ENCODE results near the gene ADAMTS17.

DNA sequence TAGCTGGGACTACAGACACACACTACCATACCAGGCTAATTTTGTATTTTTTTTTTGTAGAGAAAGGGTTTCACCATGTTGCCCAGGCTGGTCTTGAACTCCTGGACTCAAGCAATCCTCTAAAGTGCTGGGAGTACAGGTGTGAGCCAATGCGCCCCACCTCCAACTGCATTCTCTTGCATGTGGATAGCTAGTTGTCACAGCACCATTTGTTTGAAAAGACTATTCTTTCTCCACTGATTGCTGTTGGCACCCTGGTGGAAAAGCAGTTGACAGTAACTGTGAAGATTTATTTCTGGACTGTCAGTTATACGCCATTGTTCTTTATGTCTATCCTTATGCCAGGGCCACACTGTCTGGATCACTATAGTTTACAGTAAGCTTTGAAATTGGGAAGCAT lies 303.9 kb downstream of the ADAMTS17 start:
- no peak for TF ChIP-seq POLR2A (IDR thresholded peaks at IDR 0.05; ENCODE audit: borderline replicate concordance, extremely low read depth, insufficient read depth, insufficient read length)
- TF ChIP-seq, protein P1, sequence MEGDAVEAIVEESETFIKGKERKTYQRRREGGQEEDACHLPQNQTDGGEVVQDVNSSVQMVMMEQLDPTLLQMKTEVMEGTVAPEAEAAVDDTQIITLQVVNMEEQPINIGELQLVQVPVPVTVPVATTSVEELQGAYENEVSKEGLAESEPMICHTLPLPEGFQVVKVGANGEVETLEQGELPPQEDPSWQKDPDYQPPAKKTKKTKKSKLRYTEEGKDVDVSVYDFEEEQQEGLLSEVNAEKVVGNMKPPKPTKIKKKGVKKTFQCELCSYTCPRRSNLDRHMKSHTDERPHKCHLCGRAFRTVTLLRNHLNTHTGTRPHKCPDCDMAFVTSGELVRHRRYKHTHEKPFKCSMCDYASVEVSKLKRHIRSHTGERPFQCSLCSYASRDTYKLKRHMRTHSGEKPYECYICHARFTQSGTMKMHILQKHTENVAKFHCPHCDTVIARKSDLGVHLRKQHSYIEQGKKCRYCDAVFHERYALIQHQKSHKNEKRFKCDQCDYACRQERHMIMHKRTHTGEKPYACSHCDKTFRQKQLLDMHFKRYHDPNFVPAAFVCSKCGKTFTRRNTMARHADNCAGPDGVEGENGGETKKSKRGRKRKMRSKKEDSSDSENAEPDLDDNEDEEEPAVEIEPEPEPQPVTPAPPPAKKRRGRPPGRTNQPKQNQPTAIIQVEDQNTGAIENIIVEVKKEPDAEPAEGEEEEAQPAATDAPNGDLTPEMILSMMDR (IDR thresholded peaks at IDR 0.05 in 2 of 3, conservative IDR thresholded peaks at IDR 0.05 in 1 of 3; ENCODE audit: borderline replicate concordance in 1 of 3, insufficient read depth in 1 of 3, low read depth in 2 of 3, low read length in 2 of 3) = no peak
- TF ChIP-seq MAX (IDR thresholded peaks at IDR 0.05) = no peak
- TF ChIP-seq JUND (IDR thresholded peaks at IDR 0.05) = no peak
- TF ChIP-seq EZH2 (IDR thresholded peaks at IDR 0.05) = no peak
- TF ChIP-seq EGR1 (IDR thresholded peaks at IDR 0.05; ENCODE audit: low read depth) = no peak
- TF ChIP-seq POLR2AphosphoS5 (IDR thresholded peaks at IDR 0.05; ENCODE audit: low read depth, low read length) = no peak
- TF ChIP-seq FOSL1 (IDR thresholded peaks at IDR 0.05; ENCODE audit: low read depth) = no peak
- no peak for TF ChIP-seq REST (IDR thresholded peaks at IDR 0.05; ENCODE audit: low read depth)
- no peak for TF ChIP-seq SIN3A (IDR thresholded peaks at IDR 0.05; ENCODE audit: low read depth)
- no peak for TF ChIP-seq CEBPB (IDR thresholded peaks at IDR 0.05; ENCODE audit: low read depth)
- TF ChIP-seq YY1 (IDR thresholded peaks at IDR 0.05; ENCODE audit: extremely low read depth, insufficient replicate concordance, low read depth, low read length) = no peak
- no peak for TF ChIP-seq EZH2phosphoT487 (IDR thresholded peaks at IDR 0.05; ENCODE audit: borderline replicate concordance)

Data from HCT116 (cell line).